SK-N-SH treated with all-trans-retinoic acid at 6 μM for 48 hours (cell line): ENCODE measurements around the gene EPN2.
A peak's percentile ranks its signal among the peaks of the same experiment; 100 is the strongest.

Experiments used
- ATAC-seq: fragments of 200-7000 bp; cut with Tn5 transposase; 3 replicates; pipeline ENCODE4 v1.9.1; 2020; ENCODE audit warnings: mild to moderate bottlenecking, moderate library complexity
- ARNTL ChIP-seq: fragments of 450-650 bp; formaldehyde crosslinking; IDR thresholded peaks from 2 replicates; pipeline ENCODE4 v1.5.0; 2020; ENCODE audit warnings: low read depth, mild to moderate bottlenecking, moderate library complexity, borderline replicate concordance
- BACH2 ChIP-seq: fragments of 250-450 bp; sonication (Bioruptor Pico); IDR thresholded peaks from 2 replicates; pipeline ENCODE4 v1.9.0; 2021; ENCODE audit warnings: mild to moderate bottlenecking, borderline replicate concordance
- CSDC2 ChIP-seq: fragments of 250-450 bp; sonication (Bioruptor Pico); IDR thresholded peaks from 2 replicates; pipeline ENCODE4 v1.5.0; 2020; ENCODE audit warnings: mild to moderate bottlenecking, moderate library complexity
- ESRRG ChIP-seq: fragments of 250-450 bp; sonication (Bioruptor Pico); IDR thresholded peaks from 2 replicates; pipeline ENCODE4 v1.6.1; 2021; ENCODE audit warnings: mild to moderate bottlenecking
- GLIS3 ChIP-seq: fragments of 250-450 bp; sonication (Bioruptor Pico); IDR thresholded peaks from 2 replicates; pipeline ENCODE4 v1.5.0; 2020; ENCODE audit warnings: mild to moderate bottlenecking, moderate library complexity
- ISL1 ChIP-seq: fragments of 250-450 bp; sonication (Bioruptor Pico); IDR thresholded peaks from 2 replicates; pipeline ENCODE4 v2.1.2; 2022; ENCODE audit warnings: mild to moderate bottlenecking, moderate library complexity
- OSR1 ChIP-seq: fragments of 250-450 bp; sonication (Bioruptor Pico); IDR thresholded peaks from 2 replicates; pipeline ENCODE4 v1.8.0; 2022; ENCODE audit warnings: moderate library complexity, mild to moderate bottlenecking, inconsistent platforms
- PPARA ChIP-seq: fragments of 250-450 bp; sonication (Bioruptor Pico); IDR thresholded peaks from 2 replicates; pipeline ENCODE4 v1.5.0; 2020; ENCODE audit warnings: mild to moderate bottlenecking, borderline replicate concordance
- RARB ChIP-seq: fragments of 250-450 bp; sonication (Bioruptor Pico); IDR thresholded peaks from 2 replicates; pipeline ENCODE4 v1.8.0; 2021; ENCODE audit warnings: mild to moderate bottlenecking, moderate library complexity
- SNAI2 ChIP-seq: fragments of 250-450 bp; sonication (Bioruptor Pico); IDR thresholded peaks from 2 replicates; pipeline ENCODE4 v1.5.0; 2020; ENCODE audit warnings: mild to moderate bottlenecking, moderate library complexity
- TCF4 ChIP-seq: fragments of 250-450 bp; sonication (Bioruptor Pico); IDR thresholded peaks from 2 replicates; pipeline ENCODE4 v1.8.0; 2021; ENCODE audit warnings: mild to moderate bottlenecking, moderate library complexity, borderline replicate concordance
- TOX ChIP-seq: fragments of 250-450 bp; sonication (Bioruptor Pico); IDR thresholded peaks from 2 replicates; pipeline ENCODE4 v1.8.0; 2021; ENCODE audit warnings: mild to moderate bottlenecking, moderate library complexity, borderline replicate concordance
- ZC3H10 ChIP-seq: fragments of 250-450 bp; sonication (Bioruptor Pico); IDR thresholded peaks from 2 replicates; pipeline ENCODE4 v1.5.1; 2021; ENCODE audit warnings: mild to moderate bottlenecking, moderate library complexity
- ZFP3 ChIP-seq: fragments of 250-450 bp; sonication (Bioruptor Pico); IDR thresholded peaks from 2 replicates; pipeline ENCODE4 v1.5.0; 2020; ENCODE audit warnings: mild to moderate bottlenecking, moderate library complexity
- ZFP30 ChIP-seq: fragments of 450-650 bp; formaldehyde crosslinking; IDR thresholded peaks from 2 replicates; pipeline ENCODE4 v1.5.0; 2022; ENCODE audit warnings: mild to moderate bottlenecking, moderate library complexity
- ZNF70 ChIP-seq: fragments of 450-650 bp; formaldehyde crosslinking; IDR thresholded peaks from 2 replicates; pipeline ENCODE4 v1.5.0; 2020; ENCODE audit warnings: mild to moderate bottlenecking, moderate library complexity
- ZNF8 ChIP-seq: fragments of 450-650 bp; formaldehyde crosslinking; IDR thresholded peaks from 2 replicates; pipeline ENCODE4 v1.5.0; 2020; ENCODE audit warnings: mild to moderate bottlenecking, moderate library complexity
- TF ChIP-seq, protein P1 (sequence below): fragments of 250-450 bp; sonication (Bioruptor Pico); IDR thresholded peaks from 2 replicates; pipeline ENCODE4 v1.5.1; 2021; ENCODE audit warnings: mild to moderate bottlenecking, moderate library complexity
- TF ChIP-seq, protein P2 (sequence below): fragments of 250-450 bp; sonication (Bioruptor Pico); IDR thresholded peaks from 2 replicates; pipeline ENCODE4 v1.8.0; 2021; ENCODE audit warnings: low read depth, mild to moderate bottlenecking, moderate library complexity, borderline replicate concordance
- TF ChIP-seq, protein P3 (sequence below): fragments of 250-450 bp; sonication (Bioruptor Pico); IDR thresholded peaks from 2 replicates; pipeline ENCODE4 v1.5.1; 2020; ENCODE audit warnings: low read depth, mild to moderate bottlenecking, moderate library complexity
- TF ChIP-seq, protein P4 (sequence below): fragments of 250-450 bp; sonication (Bioruptor Pico); IDR thresholded peaks from 2 replicates; pipeline ENCODE4 v1.8.0; 2020; ENCODE audit warnings: mild to moderate bottlenecking, moderate library complexity, borderline replicate concordance

Gene EPN2

DNA sequence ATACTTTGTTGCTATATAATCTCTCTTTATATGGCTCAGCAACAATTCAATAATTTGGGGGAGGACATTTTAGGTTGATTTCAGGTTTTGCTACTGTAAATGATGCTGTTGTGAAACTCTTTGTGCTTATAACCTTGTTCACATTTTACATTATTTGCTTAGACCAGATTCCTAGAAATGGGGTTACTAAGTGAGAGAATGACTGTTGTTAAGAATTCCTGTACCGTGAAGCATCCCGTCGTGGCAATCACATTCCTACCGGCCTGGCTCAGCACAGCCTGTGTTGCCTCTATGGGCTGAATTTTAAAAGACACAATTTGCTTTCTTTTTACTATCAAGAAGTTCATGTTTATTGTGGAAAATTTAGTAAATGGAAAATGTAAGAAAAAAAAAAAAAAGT lies 94.0 kb downstream of the EPN2 start:
- ATAC-seq: peak; percentile 79
- TF ChIP-seq GLIS3 (CRISPR knock-in tag): no peak
- TF ChIP-seq ZNF70 (CRISPR knock-in tag): no peak
- no peak for TF ChIP-seq ISL1 (CRISPR knock-in tag)
- no peak for TF ChIP-seq ESRRG
- no peak for TF ChIP-seq ZFP30 (CRISPR knock-in tag)
- no peak for TF ChIP-seq SNAI2
- TF ChIP-seq TCF4: no peak
- TF ChIP-seq, protein P1, sequence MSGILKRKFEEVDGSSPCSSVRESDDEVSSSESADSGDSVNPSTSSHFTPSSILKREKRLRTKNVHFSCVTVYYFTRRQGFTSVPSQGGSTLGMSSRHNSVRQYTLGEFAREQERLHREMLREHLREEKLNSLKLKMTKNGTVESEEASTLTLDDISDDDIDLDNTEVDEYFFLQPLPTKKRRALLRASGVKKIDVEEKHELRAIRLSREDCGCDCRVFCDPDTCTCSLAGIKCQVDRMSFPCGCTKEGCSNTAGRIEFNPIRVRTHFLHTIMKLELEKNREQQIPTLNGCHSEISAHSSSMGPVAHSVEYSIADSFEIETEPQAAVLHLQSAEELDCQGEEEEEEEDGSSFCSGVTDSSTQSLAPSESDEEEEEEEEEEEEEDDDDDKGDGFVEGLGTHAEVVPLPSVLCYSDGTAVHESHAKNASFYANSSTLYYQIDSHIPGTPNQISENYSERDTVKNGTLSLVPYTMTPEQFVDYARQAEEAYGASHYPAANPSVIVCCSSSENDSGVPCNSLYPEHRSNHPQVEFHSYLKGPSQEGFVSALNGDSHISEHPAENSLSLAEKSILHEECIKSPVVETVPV (CRISPR knock-in tag): no peak
- TF ChIP-seq BACH2 (CRISPR knock-in tag): no peak
- no peak for TF ChIP-seq ARNTL (CRISPR knock-in tag)
- no peak for TF ChIP-seq ZFP3
- TF ChIP-seq, protein P2, sequence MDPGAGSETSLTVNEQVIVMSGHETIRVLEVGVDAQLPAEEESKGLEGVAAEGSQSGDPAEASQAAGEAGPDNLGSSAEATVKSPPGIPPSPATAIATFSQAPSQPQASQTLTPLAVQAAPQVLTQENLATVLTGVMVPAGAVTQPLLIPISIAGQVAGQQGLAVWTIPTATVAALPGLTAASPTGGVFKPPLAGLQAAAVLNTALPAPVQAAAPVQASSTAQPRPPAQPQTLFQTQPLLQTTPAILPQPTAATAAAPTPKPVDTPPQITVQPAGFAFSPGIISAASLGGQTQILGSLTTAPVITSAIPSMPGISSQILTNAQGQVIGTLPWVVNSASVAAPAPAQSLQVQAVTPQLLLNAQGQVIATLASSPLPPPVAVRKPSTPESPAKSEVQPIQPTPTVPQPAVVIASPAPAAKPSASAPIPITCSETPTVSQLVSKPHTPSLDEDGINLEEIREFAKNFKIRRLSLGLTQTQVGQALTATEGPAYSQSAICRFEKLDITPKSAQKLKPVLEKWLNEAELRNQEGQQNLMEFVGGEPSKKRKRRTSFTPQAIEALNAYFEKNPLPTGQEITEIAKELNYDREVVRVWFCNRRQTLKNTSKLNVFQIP (CRISPR knock-in tag): no peak
- no peak for TF ChIP-seq ZNF8
- TF ChIP-seq ZC3H10 (CRISPR knock-in tag): no peak
- TF ChIP-seq, all 23 proteins: peak for 0

DNA sequence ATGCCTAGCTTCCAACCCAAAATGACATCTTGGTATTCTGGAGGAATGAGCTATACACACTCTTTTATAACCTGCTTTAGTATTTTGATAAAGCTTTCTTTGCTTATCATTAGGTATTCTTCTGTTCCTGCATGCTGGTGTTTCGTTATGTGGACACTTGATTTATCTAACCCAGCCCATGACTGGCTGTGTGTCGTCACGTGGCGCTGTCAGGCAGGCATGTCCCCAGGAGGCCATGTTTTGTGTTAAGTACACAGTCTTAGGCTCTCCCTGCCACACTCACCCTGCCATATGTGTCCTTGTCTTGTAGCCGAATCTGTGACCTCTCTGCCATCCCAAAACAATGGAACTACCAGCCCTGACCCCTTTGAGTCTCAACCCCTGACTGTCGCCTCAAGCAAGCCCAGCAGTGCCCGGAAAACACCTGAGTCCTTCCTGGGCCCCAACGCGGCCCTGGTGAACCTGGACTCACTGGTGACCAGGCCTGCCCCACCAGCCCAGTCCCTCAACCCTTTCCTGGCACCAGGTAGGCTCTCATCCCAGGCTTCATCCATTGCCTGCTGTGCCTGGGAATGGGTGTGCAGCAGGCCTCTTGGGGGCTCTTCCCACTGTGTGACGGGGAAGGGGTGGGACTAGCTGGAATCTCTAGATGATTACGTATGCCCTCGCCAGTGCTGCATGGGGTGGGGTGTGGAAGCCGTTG lies 94.5 kb downstream of the EPN2 start:
- ATAC-seq: no peak
- no peak for TF ChIP-seq ZFP3
- TF ChIP-seq ZFP30 (CRISPR knock-in tag): no peak
- no peak for TF ChIP-seq ZC3H10 (CRISPR knock-in tag)
- TF ChIP-seq TCF4: no peak
- TF ChIP-seq BACH2 (CRISPR knock-in tag): no peak
- no peak for TF ChIP-seq ARNTL (CRISPR knock-in tag)
- no peak for TF ChIP-seq PPARA (CRISPR knock-in tag)
- no peak for TF ChIP-seq TOX (CRISPR knock-in tag)
- TF ChIP-seq, protein P3, sequence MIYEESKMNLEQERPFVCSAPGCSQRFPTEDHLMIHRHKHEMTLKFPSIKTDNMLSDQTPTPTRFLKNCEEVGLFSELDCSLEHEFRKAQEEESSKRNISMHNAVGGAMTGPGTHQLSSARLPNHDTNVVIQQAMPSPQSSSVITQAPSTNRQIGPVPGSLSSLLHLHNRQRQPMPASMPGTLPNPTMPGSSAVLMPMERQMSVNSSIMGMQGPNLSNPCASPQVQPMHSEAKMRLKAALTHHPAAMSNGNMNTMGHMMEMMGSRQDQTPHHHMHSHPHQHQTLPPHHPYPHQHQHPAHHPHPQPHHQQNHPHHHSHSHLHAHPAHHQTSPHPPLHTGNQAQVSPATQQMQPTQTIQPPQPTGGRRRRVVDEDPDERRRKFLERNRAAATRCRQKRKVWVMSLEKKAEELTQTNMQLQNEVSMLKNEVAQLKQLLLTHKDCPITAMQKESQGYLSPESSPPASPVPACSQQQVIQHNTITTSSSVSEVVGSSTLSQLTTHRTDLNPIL (CRISPR knock-in tag): no peak
- TF ChIP-seq CSDC2 (CRISPR knock-in tag): no peak
- TF ChIP-seq ZNF70 (CRISPR knock-in tag): no peak
- no peak for TF ChIP-seq RARB (CRISPR knock-in tag)
- no peak for TF ChIP-seq ESRRG
- TF ChIP-seq OSR1 (CRISPR knock-in tag): no peak
- TF ChIP-seq, protein P4, sequence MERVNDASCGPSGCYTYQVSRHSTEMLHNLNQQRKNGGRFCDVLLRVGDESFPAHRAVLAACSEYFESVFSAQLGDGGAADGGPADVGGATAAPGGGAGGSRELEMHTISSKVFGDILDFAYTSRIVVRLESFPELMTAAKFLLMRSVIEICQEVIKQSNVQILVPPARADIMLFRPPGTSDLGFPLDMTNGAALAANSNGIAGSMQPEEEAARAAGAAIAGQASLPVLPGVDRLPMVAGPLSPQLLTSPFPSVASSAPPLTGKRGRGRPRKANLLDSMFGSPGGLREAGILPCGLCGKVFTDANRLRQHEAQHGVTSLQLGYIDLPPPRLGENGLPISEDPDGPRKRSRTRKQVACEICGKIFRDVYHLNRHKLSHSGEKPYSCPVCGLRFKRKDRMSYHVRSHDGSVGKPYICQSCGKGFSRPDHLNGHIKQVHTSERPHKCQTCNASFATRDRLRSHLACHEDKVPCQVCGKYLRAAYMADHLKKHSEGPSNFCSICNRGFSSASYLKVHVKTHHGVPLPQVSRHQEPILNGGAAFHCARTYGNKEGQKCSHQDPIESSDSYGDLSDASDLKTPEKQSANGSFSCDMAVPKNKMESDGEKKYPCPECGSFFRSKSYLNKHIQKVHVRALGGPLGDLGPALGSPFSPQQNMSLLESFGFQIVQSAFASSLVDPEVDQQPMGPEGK (CRISPR knock-in tag): no peak

DNA sequence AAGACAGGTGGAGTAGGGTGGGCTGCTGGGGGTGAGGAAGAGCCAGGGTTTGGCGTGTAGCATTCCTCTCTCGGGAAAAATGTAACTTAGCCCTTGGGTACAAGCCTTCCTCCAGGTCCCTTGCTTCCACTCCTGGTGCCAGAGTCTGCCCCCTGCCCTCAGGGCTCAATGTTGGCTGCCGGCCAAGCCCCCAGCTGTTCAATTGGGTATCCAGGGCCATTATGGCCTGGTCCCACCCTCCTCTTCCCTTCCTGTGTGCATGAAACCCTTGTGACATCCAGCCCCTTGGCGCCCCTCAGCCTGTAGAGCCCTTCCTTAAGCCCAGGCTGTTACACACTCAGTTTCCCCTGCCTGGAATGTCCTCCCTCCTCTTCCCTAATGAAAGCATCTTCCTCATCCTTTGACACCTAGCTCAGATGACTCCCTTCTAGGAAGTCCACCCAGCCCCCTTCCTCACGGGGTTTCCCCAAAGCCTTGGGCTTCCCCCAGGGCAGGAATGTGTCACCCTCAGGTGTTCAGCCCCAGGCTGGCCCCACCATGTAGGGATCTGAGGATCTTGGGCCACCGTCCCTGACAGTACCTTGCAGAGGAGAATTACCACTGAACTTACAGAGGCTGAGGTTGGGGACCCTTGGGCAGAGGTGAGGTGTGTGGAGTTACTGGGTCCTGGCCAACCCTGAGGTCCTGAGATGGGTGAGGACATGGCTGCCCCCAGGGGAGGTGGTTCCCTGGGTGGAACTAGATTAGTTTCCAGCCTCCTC lies 95.4 kb downstream of the EPN2 start:
- TF ChIP-seq, protein P2 (CRISPR knock-in tag): no peak
- TF ChIP-seq ZC3H10 (CRISPR knock-in tag) (no peak), ZNF8 (no peak), ZFP3 (no peak), ESRRG (no peak), TCF4 (no peak), ARNTL (CRISPR knock-in tag) (no peak), GLIS3 (CRISPR knock-in tag) (no peak), OSR1 (CRISPR knock-in tag) (no peak), PPARA (CRISPR knock-in tag) (no peak), BACH2 (CRISPR knock-in tag) (no peak), ZNF70 (CRISPR knock-in tag) (no peak)
- TF ChIP-seq, protein P3 (CRISPR knock-in tag): no peak
- TF ChIP-seq, protein P4 (CRISPR knock-in tag): no peak
- no peak for ATAC-seq
